HG03060 (cell line): ENCODE results near the gene MBTPS1.
"Not testable (repeated sequence)": the region's sequence is repeated elsewhere in the genome, so short reads cannot be mapped to it uniquely, and the experiment has no call there.

ENCODE experiments used
- ATAC-seq: cut with Tn5 transposase; IDR thresholded peaks from one replicate; pipeline ENCODE4 v1.9.1; 2021; ENCODE audit warnings: low read depth, moderate number of reproducible peaks; ENCODE audit not compliant: unreplicated experiment

The MBTPS1 gene

GRCh38 chr16:84137769-84138357, 21.1 kb upstream of the MBTPS1 start:
- ATAC-seq, result no peak

GRCh38 chr16:84137287-84137686, 20.5 kb upstream of the MBTPS1 start:
- ATAC-seq, result no peak

- ATAC-seq, result no peak
Measured at GRCh38 chr16:84136331-84137125, 19.8 kb upstream of the MBTPS1 start.

GRCh38 chr16:84132527-84133285, 16.0 kb upstream of the MBTPS1 start:
- no peak for ATAC-seq

- ATAC-seq, result no peak
Measured at GRCh38 chr16:84131117-84131516, 14.4 kb upstream of the MBTPS1 start.

- ATAC-seq, result no peak
Measured at GRCh38 chr16:84124257-84125073, 7.7 kb upstream of the MBTPS1 start.

GRCh38 chr16:84121007-84121406, 4.3 kb upstream of the MBTPS1 start:
- no peak for ATAC-seq

- no peak for ATAC-seq
Measured at GRCh38 chr16:84120023-84120422, 3.3 kb upstream of the MBTPS1 start.

GRCh38 chr16:84119368-84119767, 2.6 kb upstream of the MBTPS1 start:
- ATAC-seq, result no peak

- not testable (repeated sequence) for ATAC-seq
Measured at GRCh38 chr16:84118315-84118714, 1.6 kb upstream of the MBTPS1 start.

GRCh38 chr16:84117494-84117843, 727 bp upstream of the MBTPS1 start:
- no peak for ATAC-seq

GRCh38 chr16:84115919-84116719, 623 bp downstream of the MBTPS1 start:
- ATAC-seq, result peak; percentile 19

GRCh38 chr16:84111949-84112348, 4.8 kb downstream of the MBTPS1 start:
- not testable (repeated sequence) for ATAC-seq

GRCh38 chr16:84111525-84111924, 5.2 kb downstream of the MBTPS1 start:
- ATAC-seq, result no peak

- ATAC-seq, result no peak
Measured at GRCh38 chr16:84110527-84110926, 6.2 kb downstream of the MBTPS1 start.

- ATAC-seq, result no peak
Measured at GRCh38 chr16:84109598-84110335, 7.0 kb downstream of the MBTPS1 start.

GRCh38 chr16:84107921-84108320, 8.8 kb downstream of the MBTPS1 start:
- no peak for ATAC-seq

- ATAC-seq, result no peak
Measured at GRCh38 chr16:84105948-84106740, 10.6 kb downstream of the MBTPS1 start.
